WTC11 (cell line): ENCODE data around the gene MAP3K5. TPM values are rescaled to one million over a fixed set of nuclear protein-coding genes. Genes with fewer than 3 reads are reported as not detected.

ENCODE experiments used
- ATAC-seq: fragments of 200-7000 bp; cut with Tn5 transposase; 2 replicates; pipeline ENCODE4 v1.10.0; 2021; ENCODE audit warnings: mild to moderate bottlenecking, moderate library complexity
- CTCF ChIA-PET: fragments of 300-600 bp; sonication (Branson Sonifier 250); formaldehyde crosslinking; loops from one replicate; lab custom pipeline; 2021; ENCODE audit warnings: antibody characterized with exemption; lab: Charles Lee
- POLR2A ChIA-PET: fragments of 350-600 bp; sonication (Branson Sonifier 250); formaldehyde crosslinking; loops from one replicate; lab custom pipeline; 2021; ENCODE audit warnings: antibody characterized with exemption; lab: Charles Lee
- DNase-seq: peaks from one replicate; pipeline ENCODE4 v3.0.0; 2021; ENCODE audit warnings: low spot score
- H3K27ac Mint-ChIP-seq: 2 replicates; pipeline ENCODE4 v1.8.0; 2021; ENCODE audit warnings: mixed read lengths
- H3K27me3 Mint-ChIP-seq: 2 replicates; pipeline ENCODE4 v1.8.0; 2021; ENCODE audit warnings: low read depth, mild to moderate bottlenecking, moderate library complexity, mixed read lengths
- H3K36me3 Mint-ChIP-seq: 2 replicates; pipeline ENCODE4 v1.8.0; 2021; ENCODE audit warnings: mixed read lengths
- H3K4me1 Mint-ChIP-seq: 2 replicates; pipeline ENCODE4 v1.8.0; 2022; ENCODE audit warnings: mixed read lengths
- H3K4me3 Mint-ChIP-seq: 2 replicates; pipeline ENCODE4 v1.8.0; 2021; ENCODE audit warnings: mild to moderate bottlenecking, moderate library complexity, mixed read lengths
- H3K9me3 Mint-ChIP-seq: 2 replicates; pipeline ENCODE4 v1.8.0; 2021; ENCODE audit warnings: mixed read lengths
- CDX4 ChIP-seq: fragments of 250-450 bp; sonication (Bioruptor Pico); IDR thresholded peaks from 2 replicates; pipeline ENCODE4 v1.9.0; 2021; ENCODE audit warnings: moderate library complexity, mild to moderate bottlenecking, inconsistent platforms, borderline replicate concordance
- CTCF ChIP-seq: fragments of 200-600 bp; IDR thresholded peaks from 2 replicates; pipeline ENCODE4 v1.8.0; 2022; ENCODE audit warnings: antibody characterized with exemption
- EMX1 ChIP-seq: fragments of 250-450 bp; sonication (Bioruptor Pico); IDR thresholded peaks from 2 replicates; pipeline ENCODE4 v1.8.0; 2021; ENCODE audit warnings: mild to moderate bottlenecking
- FOXP4 ChIP-seq: sonication (generic); formaldehyde crosslinking; IDR thresholded peaks from 2 replicates; pipeline ENCODE4 v1.8.0; 2022; ENCODE audit warnings: mild to moderate bottlenecking, missing genetic modification reagents
- NFATC4 ChIP-seq: fragments of 250-450 bp; sonication (Bioruptor Pico); IDR thresholded peaks from 2 replicates; pipeline ENCODE4 v1.9.0; 2021; ENCODE audit warnings: mild to moderate bottlenecking
- SMAD4 ChIP-seq: sonication (generic); formaldehyde crosslinking; IDR thresholded peaks from 2 replicates; pipeline ENCODE4 v1.8.0; 2022; ENCODE audit warnings: mild to moderate bottlenecking, missing genetic modification reagents
- SP1 ChIP-seq: sonication (generic); formaldehyde crosslinking; conservative IDR thresholded peaks from 2 replicates; pipeline ENCODE4 v1.8.1; 2022; ENCODE audit warnings: missing genetic modification reagents
- STAT6 ChIP-seq: sonication (generic); formaldehyde crosslinking; conservative IDR thresholded peaks from 2 replicates; pipeline ENCODE4 v1.8.1; 2023; ENCODE audit warnings: mild to moderate bottlenecking, low read depth, missing genetic modification reagents, moderate library complexity
- TCF7 ChIP-seq: sonication (generic); formaldehyde crosslinking; IDR thresholded peaks from 2 replicates; pipeline ENCODE4 v1.8.0; 2022; ENCODE audit warnings: mild to moderate bottlenecking, low read depth, missing genetic modification reagents, moderate library complexity
- TP53 ChIP-seq: sonication (generic); formaldehyde crosslinking; IDR thresholded peaks from 2 replicates; pipeline ENCODE4 v1.8.1; 2023; ENCODE audit warnings: mild to moderate bottlenecking, missing genetic modification reagents
- USF1 ChIP-seq: sonication (generic); formaldehyde crosslinking; IDR thresholded peaks from 2 replicates; pipeline ENCODE4 v1.8.0; 2022; ENCODE audit warnings: mild to moderate bottlenecking, missing genetic modification reagents
- ZBTB21 ChIP-seq: sonication (generic); formaldehyde crosslinking; IDR thresholded peaks from 2 replicates; pipeline ENCODE4 v1.8.1; 2023; ENCODE audit warnings: mild to moderate bottlenecking, missing genetic modification reagents, borderline replicate concordance
- ZNF263 ChIP-seq: sonication (generic); formaldehyde crosslinking; IDR thresholded peaks from 2 replicates; pipeline ENCODE4 v1.8.1; 2022; ENCODE audit warnings: low read depth, mild to moderate bottlenecking, moderate library complexity, missing genetic modification reagents
- ZNF416 ChIP-seq: fragments of 250-450 bp; sonication (Bioruptor Pico); IDR thresholded peaks from 2 replicates; pipeline ENCODE4 v1.9.0; 2021; ENCODE audit warnings: mild to moderate bottlenecking, inconsistent platforms
- ZNF532 ChIP-seq: fragments of 250-450 bp; sonication (Bioruptor Pico); IDR thresholded peaks from 2 replicates; pipeline ENCODE4 v1.9.0; 2021; ENCODE audit warnings: mild to moderate bottlenecking, borderline replicate concordance
- ZSCAN18 ChIP-seq: fragments of 250-450 bp; sonication (Bioruptor Pico); IDR thresholded peaks from 2 replicates; pipeline ENCODE4 v2.1.2; 2022; ENCODE audit warnings: mild to moderate bottlenecking, moderate library complexity
- total RNA-seq: library from RNA; stranded (reverse); gene quantifications from 3 replicates; pipeline ENCODE4 v1.2.3, GENCODE V29; 2021

The MAP3K5 gene
- total RNA-seq, 1 experiment from 2014 or later = 1.6 TPM

GRCh38 chr6:136801581-136801980 lies 9.3 kb upstream of the MAP3K5 start:
- H3K9me3 Mint-ChIP-seq = peaks cover 8% of the 10 kb centered on the region

GRCh38 chr6:136798044-136798443 lies 5.8 kb upstream of the MAP3K5 start:
- ATAC-seq = no peak
- no peaks in the 10 kb centered on the region for H3K36me3 Mint-ChIP-seq
- POLR2A ChIA-PET = no interaction called here
- no peak overlapping the region for H3K27ac Mint-ChIP-seq
- H3K4me3 Mint-ChIP-seq = no peak overlapping the region
- peaks cover 18% of the 10 kb centered on the region for H3K27me3 Mint-ChIP-seq
- H3K9me3 Mint-ChIP-seq = no peaks in the 10 kb centered on the region
- CTCF ChIA-PET = interaction anchor here (1.7 kb wide), 1 partner anchor 154 kb away, joined by 7 read pairs; no protein-coding TSS in a partner anchor
- DNase-seq = no peak
- 0 out of 2 replicates have a peak, but pooled peaks cover 4% of the 10 kb centered on the region for H3K4me1 Mint-ChIP-seq
- TF ChIP-seq SP1 (CRISPR knock-in tag) = no peak
- TF ChIP-seq TP53 (CRISPR knock-in tag) = no peak
- no peak for TF ChIP-seq NFATC4 (CRISPR knock-in tag)
- TF ChIP-seq ZNF532 (CRISPR knock-in tag) = no peak
- no peak for TF ChIP-seq CTCF
- no peak for TF ChIP-seq ZSCAN18 (CRISPR knock-in tag)
- TF ChIP-seq SMAD4 = no peak
- TF ChIP-seq ZNF416 (CRISPR knock-in tag) = no peak
- no peak for TF ChIP-seq ZNF263 (CRISPR knock-in tag)

More at GRCh38 chr6:136801581-136801980, 9.3 kb upstream of the MAP3K5 start:
- ChIA-PET POLR2A (no interaction called here), CTCF (interaction anchor here (1.4 kb wide), 1 partner anchor 9 kb away, joined by 4 read pairs; the partner anchor contains the start of gene MAP3K5)
- Mint-ChIP-seq H3K27ac (no peak overlapping the region), H3K27me3 (no peaks in the 10 kb centered on the region), H3K36me3 (peaks cover 4% of the 10 kb centered on the region; the same call in 1 of the 2 replicates), H3K4me1 (no peaks in the 10 kb centered on the region), H3K4me3 (no peak overlapping the region)
- TF ChIP-seq ZBTB21 (no peak), EMX1 (CRISPR knock-in tag) (no peak), STAT6 (CRISPR knock-in tag) (no peak), FOXP4 (CRISPR knock-in tag) (no peak), USF1 (CRISPR knock-in tag) (no peak), TCF7 (CRISPR knock-in tag) (no peak), CDX4 (CRISPR knock-in tag) (no peak)
- no peak for ATAC-seq
- DNase-seq = no peak
